ENCODE measurements around the gene COG3. TPM values are rescaled to one million over a fixed set of nuclear protein-coding genes. Genes with fewer than 3 reads are reported as not detected.

Gene COG3
- total RNA-seq, 1 donor from 2014 or later, result 19.9 TPM

- DNase-seq (ENCODE audit: low spot score), result no peak
Measured at GRCh38 chr13:45542391-45542790, 77.7 kb downstream of the COG3 start.

GRCh38 chr13:45542878-45543277 is 78.1 kb downstream of the COG3 start:
- no peak for DNase-seq (ENCODE audit: low spot score)

- no peak for DNase-seq (ENCODE audit: low spot score)
Measured at GRCh38 chr13:45544520-45544919, 79.8 kb downstream of the COG3 start.

GRCh38 chr13:45545686-45546409 is 81.1 kb downstream of the COG3 start:
- DNase-seq (ENCODE audit: low spot score), result no peak

- DNase-seq (ENCODE audit: low spot score), result no peak
Measured at GRCh38 chr13:45546410-45546765, 81.6 kb downstream of the COG3 start.

- DNase-seq (ENCODE audit: low spot score), result no peak
Measured at GRCh38 chr13:45548281-45548680, 83.5 kb downstream of the COG3 start.

- DNase-seq (ENCODE audit: low spot score), result no peak
Measured at GRCh38 chr13:45554604-45555109, 89.9 kb downstream of the COG3 start.

GRCh38 chr13:45564133-45564776 is 99.5 kb downstream of the COG3 start:
- DNase-seq (ENCODE audit: low spot score), result no peak

- DNase-seq (ENCODE audit: low spot score), result no peak
Measured at GRCh38 chr13:45565331-45565730, 100.6 kb downstream of the COG3 start.

GRCh38 chr13:45575146-45575829 is 110.5 kb downstream of the COG3 start:
- DNase-seq (ENCODE audit: low spot score), result no peak

GRCh38 chr13:45575830-45576180 is 111.1 kb downstream of the COG3 start:
- DNase-seq (ENCODE audit: low spot score), result no peak

GRCh38 chr13:45576466-45576865 is 111.7 kb downstream of the COG3 start:
- no peak for DNase-seq (ENCODE audit: low spot score)

- no peak for DNase-seq (ENCODE audit: low spot score)
Measured at GRCh38 chr13:45582408-45583076, 117.8 kb downstream of the COG3 start.

- no peak for DNase-seq (ENCODE audit: low spot score)
Measured at GRCh38 chr13:45584816-45585215, 120.1 kb downstream of the COG3 start.

Other genes with a start within 250 kb of the COG3 start
- 3,722 TPM for gene TPT1, start 123.8 kb upstream of the COG3 start, total RNA-seq
- gene SLC25A30, start 46.6 kb upstream of the COG3 start, total RNA-seq, result 30.5 TPM
- gene ERICH6B, start 150.8 kb downstream of the COG3 start, total RNA-seq, result not detected
- not detected for gene CBY2, start 237.4 kb downstream of the COG3 start, total RNA-seq